ENCODE measurements around the gene NODAL. TPM values are rescaled to one million over a fixed set of nuclear protein-coding genes. Genes with fewer than 3 reads are reported as not detected.

NODAL gene
- total RNA-seq, 4 donors from 2014 or later: not detected

DNA sequence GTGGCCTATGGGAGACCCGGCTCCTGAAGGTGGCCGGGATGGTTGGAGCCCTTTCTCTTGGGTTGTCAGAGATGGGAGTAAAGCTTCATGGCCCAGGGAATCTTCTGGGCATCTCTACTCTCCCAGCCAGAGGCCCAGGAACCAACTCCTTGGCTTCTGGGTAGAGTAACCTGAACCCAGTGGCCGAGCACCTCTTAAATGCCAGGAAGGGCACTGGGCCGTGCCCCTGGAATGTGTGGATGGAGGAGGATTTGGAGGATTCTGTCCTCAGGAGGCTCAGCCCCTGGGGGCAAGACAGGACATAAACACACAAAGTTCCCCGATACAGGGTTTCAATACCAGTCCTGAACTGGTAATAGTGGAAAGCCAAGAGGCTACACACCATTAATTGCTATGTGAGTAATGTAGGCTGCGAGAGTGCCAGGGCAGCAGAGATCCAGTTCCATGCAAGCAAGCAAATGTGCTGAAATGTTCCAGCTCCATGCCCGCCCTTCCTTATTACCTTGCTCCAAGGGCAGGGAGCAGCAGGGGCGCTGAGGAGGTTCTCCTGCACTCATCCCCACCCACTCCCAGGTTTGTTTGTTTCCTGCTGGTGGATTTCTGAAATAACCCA, 38.3 kb upstream of the NODAL start:
- peaks cover 17 to 59% (median 33%) of the 10 kb centered on the region in 4 donors for H3K4me1 ChIP-seq
- TF ChIP-seq POLR2A (IDR thresholded peaks at IDR 0.05) (no peak), POLR2AphosphoS5 (IDR thresholded peaks at IDR 0.05) (no peak), EP300 (IDR thresholded peaks at IDR 0.05; ENCODE audit: low read depth) (no peak)
- TF ChIP-seq, protein P1, sequence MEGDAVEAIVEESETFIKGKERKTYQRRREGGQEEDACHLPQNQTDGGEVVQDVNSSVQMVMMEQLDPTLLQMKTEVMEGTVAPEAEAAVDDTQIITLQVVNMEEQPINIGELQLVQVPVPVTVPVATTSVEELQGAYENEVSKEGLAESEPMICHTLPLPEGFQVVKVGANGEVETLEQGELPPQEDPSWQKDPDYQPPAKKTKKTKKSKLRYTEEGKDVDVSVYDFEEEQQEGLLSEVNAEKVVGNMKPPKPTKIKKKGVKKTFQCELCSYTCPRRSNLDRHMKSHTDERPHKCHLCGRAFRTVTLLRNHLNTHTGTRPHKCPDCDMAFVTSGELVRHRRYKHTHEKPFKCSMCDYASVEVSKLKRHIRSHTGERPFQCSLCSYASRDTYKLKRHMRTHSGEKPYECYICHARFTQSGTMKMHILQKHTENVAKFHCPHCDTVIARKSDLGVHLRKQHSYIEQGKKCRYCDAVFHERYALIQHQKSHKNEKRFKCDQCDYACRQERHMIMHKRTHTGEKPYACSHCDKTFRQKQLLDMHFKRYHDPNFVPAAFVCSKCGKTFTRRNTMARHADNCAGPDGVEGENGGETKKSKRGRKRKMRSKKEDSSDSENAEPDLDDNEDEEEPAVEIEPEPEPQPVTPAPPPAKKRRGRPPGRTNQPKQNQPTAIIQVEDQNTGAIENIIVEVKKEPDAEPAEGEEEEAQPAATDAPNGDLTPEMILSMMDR (IDR thresholded peaks at IDR 0.05): no peak
- no peaks in the 10 kb centered on the region for H3K9me3 ChIP-seq
- H3K4me3 ChIP-seq: peak overlapping the region in 3 of 4 donors; percentile 42 to 66 (median 54)
- no peaks in the 10 kb centered on the region for H3K36me3 ChIP-seq
- in situ Hi-C loops (cut with MboI; ENCODE audit: low pct_ligation_motif_present in 1 of 4, low pct_unique_long_range_greater_than_20kb in 1 of 4, low sequenced_read_pairs in 3 of 4) (no loop called here), intact Hi-C loops (cut with DNase I; ENCODE audit: low total_unique reads) (no loop called here)
- peak overlapping the region; percentile 61 to 80 (median 70) for H3K27ac ChIP-seq
- peaks cover 24% of the 10 kb centered on the region for H3K27me3 ChIP-seq
- WGBS, 2 donors (ENCODE audit: low coverage in 1 of 2): 54 to 75% methylated on average over 2 to 7 of the region's 8 CpGs
- peak; percentile 49 for DNase-seq

DNA sequence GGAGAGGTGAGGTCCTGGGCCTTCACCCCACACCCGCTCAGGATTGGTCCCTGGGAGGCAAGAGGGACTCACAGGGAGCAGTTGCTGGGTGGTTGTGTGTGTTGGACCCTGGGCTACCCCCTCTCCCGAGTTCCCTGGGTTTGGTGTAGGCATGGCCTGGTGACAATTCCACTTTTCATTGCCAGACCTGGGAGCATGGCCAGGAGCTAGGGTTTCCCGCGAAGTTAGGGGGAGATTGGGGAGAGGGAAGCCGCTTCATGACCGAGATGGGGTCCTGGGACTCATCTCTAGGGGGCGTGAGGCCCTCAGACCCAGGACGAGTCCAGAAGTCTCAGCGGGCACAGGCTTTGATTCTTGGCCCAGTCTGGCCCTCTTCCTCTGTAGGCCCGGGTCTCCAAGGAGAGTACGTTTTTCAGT, 37.7 kb upstream of the NODAL start:
- no peaks in the 10 kb centered on the region for H3K36me3 ChIP-seq
- H3K4me3 ChIP-seq: peak overlapping the region; percentile 42 to 66 (median 51)
- H3K27me3 ChIP-seq: peaks cover 24% of the 10 kb centered on the region
- in situ Hi-C loops (cut with MboI; ENCODE audit: low pct_ligation_motif_present in 1 of 4, low pct_unique_long_range_greater_than_20kb in 1 of 4, low sequenced_read_pairs in 3 of 4) (no loop called here), intact Hi-C loops (cut with DNase I; ENCODE audit: low total_unique reads) (no loop called here)
- no peak for DNase-seq
- peaks cover 17 to 59% (median 33%) of the 10 kb centered on the region in 4 donors for H3K4me1 ChIP-seq
- WGBS, 2 donors (ENCODE audit: low coverage in 1 of 2): 53% methylated on average over 11 of the region's 11 CpGs; no CpG with 5 or more reads in 1 of the 2 donors
- TF ChIP-seq EP300 (IDR thresholded peaks at IDR 0.05; ENCODE audit: low read depth) (no peak), POLR2A (IDR thresholded peaks at IDR 0.05) (no peak), POLR2AphosphoS5 (IDR thresholded peaks at IDR 0.05) (no peak)
- TF ChIP-seq, protein P1 (IDR thresholded peaks at IDR 0.05): no peak
- H3K9me3 ChIP-seq: no peaks in the 10 kb centered on the region
- H3K27ac ChIP-seq: peak overlapping the region; percentile 61 to 80 (median 70)

DNA sequence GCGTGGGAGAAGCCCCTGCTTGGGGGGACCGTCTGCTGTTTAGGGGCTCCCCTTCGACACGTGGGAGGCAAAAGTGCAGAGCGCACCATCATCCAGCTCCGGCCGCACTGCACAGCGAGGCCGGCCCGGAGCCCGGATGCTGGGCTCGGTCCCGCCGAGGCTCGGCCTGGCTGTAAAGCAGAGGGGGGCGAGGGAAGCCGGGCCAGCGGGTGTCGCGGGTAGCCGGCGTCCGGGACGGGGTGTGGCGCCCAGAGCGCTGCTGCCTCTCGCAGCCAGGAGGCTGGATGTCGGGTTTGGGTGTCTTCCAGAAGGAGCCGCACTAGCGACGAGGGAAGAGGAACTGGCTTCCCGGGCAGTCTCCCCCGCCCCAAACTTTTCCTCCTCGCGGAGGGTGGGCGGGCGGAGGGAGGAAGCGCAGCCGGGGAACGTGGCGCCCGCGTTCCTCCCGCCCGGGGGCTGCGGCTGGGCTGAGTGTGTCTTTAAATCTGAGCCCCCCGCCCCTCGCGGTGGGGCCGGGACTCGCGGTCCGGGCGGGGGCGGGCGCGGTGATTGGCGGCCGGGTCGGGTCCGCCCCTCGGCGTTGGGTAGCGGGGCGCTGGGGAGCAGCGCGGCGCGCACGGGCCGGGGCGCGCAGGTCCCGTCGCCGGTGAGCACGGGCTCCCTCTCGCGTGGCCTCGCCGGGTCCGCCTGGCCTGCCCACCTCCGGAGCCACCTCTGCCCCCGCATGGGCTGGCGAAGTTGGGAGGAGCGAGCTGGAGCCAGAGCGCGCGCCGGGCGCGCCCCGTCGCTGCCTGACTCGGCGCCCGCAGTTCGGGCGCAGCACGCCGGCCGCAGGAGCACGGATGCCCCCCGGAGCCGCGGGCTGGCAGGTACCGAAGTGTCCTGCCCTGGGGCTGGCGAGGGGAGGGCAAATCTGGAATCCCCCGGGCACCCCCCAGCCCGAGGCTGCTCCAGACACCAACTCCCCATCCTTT, 37.0 kb upstream of the NODAL start, which contains the start of gene PALD1:
PALD1 (plus strand) TSS at position 577 of the 974 bp plus-strand sequence. CDS start 47,185 bp downstream, outside the sequence.
- Histone ChIP-seq H3K4me1 (peaks cover 17 to 54% (median 33%) of the 10 kb centered on the region in 4 donors), H3K36me3 (no peaks in the 10 kb centered on the region), H3K4me3 (peak within 1 kb of the TSS; percentile 42 to 66 (median 51)), H3K27ac (peak within 1 kb of the TSS; percentile 61 to 80 (median 70)), H3K9me3 (no peaks in the 10 kb centered on the region), H3K27me3 (peaks cover 24% of the 10 kb centered on the region)
- DNase-seq: peak; percentile 65
- in situ Hi-C loops (cut with MboI; ENCODE audit: low pct_ligation_motif_present in 1 of 4, low pct_unique_long_range_greater_than_20kb in 1 of 4, low sequenced_read_pairs in 3 of 4): no loop called here
- TF ChIP-seq POLR2A (IDR thresholded peaks at IDR 0.05) (no peak), POLR2AphosphoS5 (IDR thresholded peaks at IDR 0.05) (no peak)
- TF ChIP-seq, protein P1 (IDR thresholded peaks at IDR 0.05): peak in 4 of 5 experiments; percentile 10 to 34 (median 17)
- intact Hi-C loops (cut with DNase I; ENCODE audit: low total_unique reads): no loop called here
- 2% methylated on average over 70 of the region's 110 CpGs; no CpG with 5 or more reads in 1 of the 2 donors for WGBS, 2 donors (ENCODE audit: low coverage in 1 of 2)

DNA sequence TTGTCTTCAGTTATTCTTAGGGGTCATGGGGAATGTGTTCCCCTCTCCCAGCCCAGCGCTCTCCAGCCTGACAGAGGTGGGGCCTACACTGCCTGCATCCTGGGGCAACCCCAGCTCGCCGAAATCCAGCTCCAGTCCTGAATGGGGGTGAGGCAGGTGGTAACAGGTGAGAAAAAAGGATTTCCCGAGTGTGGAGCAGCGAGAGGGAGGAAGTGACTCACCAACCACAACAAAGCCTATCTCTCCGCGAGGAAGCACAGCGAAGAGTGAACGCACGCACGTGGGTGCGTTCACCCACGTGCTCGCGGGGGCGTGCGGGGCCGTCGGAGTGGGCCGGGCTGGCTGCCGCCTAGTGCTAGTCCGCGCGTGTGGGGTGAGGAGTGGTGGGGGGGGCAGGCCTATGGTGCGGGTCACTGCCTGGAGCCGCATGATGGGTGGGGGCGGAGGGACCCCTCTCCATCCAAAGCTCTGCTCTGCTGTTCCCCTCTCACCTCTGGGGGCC, 36.2 kb upstream of the NODAL start:
- in situ Hi-C loops (cut with MboI; ENCODE audit: low pct_ligation_motif_present in 1 of 4, low pct_unique_long_range_greater_than_20kb in 1 of 4, low sequenced_read_pairs in 3 of 4): no loop called here
- DNase-seq: peak; percentile 23
- Histone ChIP-seq H3K27ac (peak overlapping the region; percentile 61 to 80 (median 70)), H3K4me3 (peak overlapping the region in 3 of 4 donors; percentile 42 to 66 (median 54)), H3K9me3 (no peaks in the 10 kb centered on the region), H3K27me3 (peaks cover 24% of the 10 kb centered on the region), H3K4me1 (peaks cover 17 to 46% (median 32%) of the 10 kb centered on the region in 4 donors), H3K36me3 (no peaks in the 10 kb centered on the region)
- intact Hi-C loops (cut with DNase I; ENCODE audit: low total_unique reads): no loop called here
- TF ChIP-seq, protein P1 (IDR thresholded peaks at IDR 0.05): no peak
- no peak for TF ChIP-seq POLR2AphosphoS5 (IDR thresholded peaks at IDR 0.05)
- no peak for TF ChIP-seq EP300 (IDR thresholded peaks at IDR 0.05; ENCODE audit: low read depth)
- TF ChIP-seq POLR2A (IDR thresholded peaks at IDR 0.05): no peak
- WGBS, 2 donors (ENCODE audit: low coverage in 1 of 2): 12% methylated on average over 21 of the region's 27 CpGs; no CpG with 5 or more reads in 1 of the 2 donors
